Endothelial cell of umbilical vein (primary cell): Measurements from ENCODE around the gene RNU2-63P. TPM values are rescaled to one million over a fixed set of nuclear protein-coding genes. Genes with fewer than 3 reads are reported as not detected.

ENCODE experiments used
- BruUV-seq: library from RNA; stranded (reverse); fragments of 400-500 nt; replicated peaks from 2 replicates; lab custom pipeline; 2021; lab: Mats Ljungman, UMichigan
- CTCF ChIA-PET: fragments of 300-600, 350-600 bp; sonication (Branson Sonifier 250); formaldehyde crosslinking; loops from one replicate; lab custom pipeline; 2021; ENCODE audit warnings: antibody characterized with exemption, inconsistent platforms; lab: Charles Lee
- POLR2A ChIA-PET: fragments of 300-600, 350-600 bp; sonication (Branson Sonifier 250); formaldehyde crosslinking; loops from one replicate; lab custom pipeline; 2021; ENCODE audit warnings: antibody characterized with exemption, inconsistent platforms; lab: Charles Lee
- DNase-seq: peaks from one replicate; pipeline ENCODE4 v3.0.0-alpha.2; 2011; ENCODE audit warnings: low read depth, low spot score
- FAIRE-seq: peaks from 2 replicates; lab custom pipeline; 2011; peaks lifted over from hg19 to GRCh38; lab: Jason Lieb, UNC
- H2AFZ ChIP-seq: 2 replicates; pipeline ENCODE4 v1.6.0; 2012; ENCODE audit warnings: low read depth, low read length, control low read depth, inconsistent platforms
- H3K27ac ChIP-seq: 2 replicates; pipeline ENCODE4 v1.5.1; 2011; ENCODE audit warnings: low read depth, mild to moderate bottlenecking, control low read depth, low read length, moderate library complexity; ENCODE audit not compliant: insufficient read depth
- H3K27me3 ChIP-seq, 2 experiments: 2 replicates each; pipeline versions ENCODE4 v1.6.0 to v1.6.1; 2011; ENCODE audit warnings: low read length in 2 of 2, mixed read lengths in 1 of 2; ENCODE audit not compliant: control insufficient read depth in 2 of 2, insufficient read depth in 2 of 2
- H3K36me3 ChIP-seq, 2 experiments: 2 replicates in 1 of 2; 3 replicates in 1 of 2; pipeline ENCODE4 v1.5.1; 2011; ENCODE audit warnings: low read length in 2 of 2, mild to moderate bottlenecking in 1 of 2, moderate library complexity in 1 of 2; ENCODE audit not compliant: control insufficient read depth in 2 of 2, insufficient read depth in 2 of 2; ENCODE audit errors: extremely low read depth in 1 of 2
- H3K4me1 ChIP-seq: 3 replicates; pipeline ENCODE4 v1.5.1; 2011; ENCODE audit warnings: mild to moderate bottlenecking, low read length; ENCODE audit not compliant: control insufficient read depth, insufficient read depth; ENCODE audit errors: extremely low read depth
- H3K4me2 ChIP-seq: 2 replicates; pipeline ENCODE4 v1.6.1; 2011; ENCODE audit warnings: low read length, control low read depth, mixed read lengths; ENCODE audit not compliant: insufficient read depth
- H3K4me3 ChIP-seq, 3 experiments: fragments of 200-600 bp in 1 of 3; sonication (generic), shearing (Covaris generic) in 1 of 3; replicated peaks in 1 of 3; 2 replicates each; pipeline ENCODE4 v1.5.1; 2011 to 2016; ENCODE audit warnings: control low read depth in 3 of 3, low read length in 3 of 3, mild to moderate bottlenecking in 2 of 3, inconsistent platforms in 1 of 3, low read depth in 1 of 3, moderate library complexity in 1 of 3; ENCODE audit not compliant: insufficient read depth in 1 of 3
- H3K79me2 ChIP-seq: 2 replicates; pipeline ENCODE4 v1.6.0; 2012; ENCODE audit warnings: low read length, inconsistent platforms; ENCODE audit not compliant: control insufficient read depth, insufficient read depth
- H3K9ac ChIP-seq: replicated peaks from 2 replicates; pipeline ENCODE3; 2011; ENCODE audit warnings: low read length, control low read depth; ENCODE audit not compliant: insufficient read depth; ENCODE audit errors: extremely low read depth
- H3K9me1 ChIP-seq: replicated peaks from 3 replicates; pipeline ENCODE4 v1.6.0; 2011; ENCODE audit warnings: mild to moderate bottlenecking, low read length; ENCODE audit not compliant: control insufficient read depth, insufficient read depth; ENCODE audit errors: extremely low read depth
- H3K9me3 ChIP-seq: replicated peaks from 2 replicates; pipeline ENCODE4 v1.5.1; 2012; ENCODE audit warnings: low read length, inconsistent platforms; ENCODE audit not compliant: control insufficient read depth, insufficient read depth
- H4K20me1 ChIP-seq: replicated peaks from 2 replicates; pipeline ENCODE3; 2011; ENCODE audit warnings: mild to moderate bottlenecking, low read length; ENCODE audit not compliant: control insufficient read depth, insufficient read depth; ENCODE audit errors: extremely low read depth
- EZH2 ChIP-seq: IDR thresholded peaks from 2 replicates; pipeline ENCODE4 v1.6.1; 2012; ENCODE audit warnings: borderline replicate concordance, low read depth, mild to moderate bottlenecking, moderate library complexity, low read length, inconsistent platforms; ENCODE audit not compliant: severe bottlenecking
- FOS ChIP-seq: IDR thresholded peaks from 2 replicates; pipeline ENCODE4 v1.6.1; 2011; ENCODE audit warnings: mild to moderate bottlenecking, low read length, moderate library complexity, borderline replicate concordance; ENCODE audit not compliant: insufficient read depth
- GATA2 ChIP-seq: IDR thresholded peaks from 2 replicates; pipeline ENCODE4 v1.7.0; 2011; ENCODE audit warnings: low read depth, mild to moderate bottlenecking, moderate library complexity, mixed read lengths, low read length; ENCODE audit not compliant: insufficient read length, insufficient read depth
- JUN ChIP-seq: IDR thresholded peaks from 2 replicates; pipeline ENCODE4 v1.6.1; 2011; ENCODE audit warnings: borderline replicate concordance, low read depth; ENCODE audit not compliant: insufficient read length, insufficient read depth
- MAX ChIP-seq: IDR thresholded peaks from 2 replicates; pipeline ENCODE4 v1.6.1; 2011; ENCODE audit not compliant: insufficient read depth, insufficient read length
- MYC ChIP-seq: IDR thresholded peaks from one replicate; pipeline ENCODE4 v1.6.1; 2011; ENCODE audit warnings: mild to moderate bottlenecking, low read depth, low read length
- POLR2A ChIP-seq: IDR thresholded peaks from 2 replicates; pipeline ENCODE4 v1.6.1; 2012; ENCODE audit warnings: low read depth, mild to moderate bottlenecking, control low read depth, low read length
- POLR2AphosphoS5 ChIP-seq: IDR thresholded peaks from 2 replicates; pipeline ENCODE4 v1.6.1; 2012; ENCODE audit warnings: low read depth, mild to moderate bottlenecking, control low read depth, low read length, moderate library complexity; ENCODE audit not compliant: insufficient read depth
- dilution Hi-C: fragments of 300-500 bp; cut with MboI; formaldehyde crosslinking; loops from one replicate; pipeline ENCODE4 v1.15.0; 2019; ENCODE audit warnings: low sequenced_read_pairs; ENCODE audit not compliant: extremely low pct_ligation_motif_present
- intact Hi-C: fragments of 100-400 bp; cut with micrococcal nuclease; formaldehyde crosslinking; loops from one replicate; pipeline ENCODE4 v1.10.0; 2022
- polyA plus RNA-seq, 4 experiments: library from polyadenylated mRNA; depleted of rRNA in 3 of 4; stranded (reverse) in 3 of 4; unstranded in 1 of 4; fragments of >200 nt; gene quantifications; 2 replicates each; pipeline versions ENCODE4 v1.2.1 to v1.2.3, GENCODE V29; 2011 to 2012; ENCODE audit warnings: missing spikeins in 1 of 4
- total RNA-seq: library from RNA; stranded (reverse); gene quantifications from 2 replicates; pipeline ENCODE4 v1.2.3, GENCODE V29; 2021
- TF ChIP-seq, protein P1 (sequence below), 2 donors: IDR thresholded peaks; 1 replicate in 1 of 2; 2 replicates in 1 of 2; pipeline ENCODE4 v1.5.1; 2011; ENCODE audit warnings: low read length in 2 of 2, mild to moderate bottlenecking in 2 of 2, moderate library complexity in 2 of 2, control low read depth in 1 of 2, inconsistent platforms in 1 of 2, low read depth in 1 of 2; ENCODE audit not compliant: insufficient read depth in 1 of 2; ENCODE audit errors: extremely low read depth in 1 of 2

Gene RNU2-63P
- total and polyA plus RNA-seq, 2 donors (not counting 3 experiments of a cell fraction or from before 2014, with no cell fraction given), result not detected

- FAIRE-seq, result peak; percentile 24
- BruUV-seq, result TSS peak; percentile 23
- TF ChIP-seq FOS (no peak), EZH2 (no peak), POLR2AphosphoS5 (no peak), JUN (no peak), MAX (no peak), POLR2A (no peak), GATA2 (no peak), MYC (no peak)
- TF ChIP-seq, protein P1, sequence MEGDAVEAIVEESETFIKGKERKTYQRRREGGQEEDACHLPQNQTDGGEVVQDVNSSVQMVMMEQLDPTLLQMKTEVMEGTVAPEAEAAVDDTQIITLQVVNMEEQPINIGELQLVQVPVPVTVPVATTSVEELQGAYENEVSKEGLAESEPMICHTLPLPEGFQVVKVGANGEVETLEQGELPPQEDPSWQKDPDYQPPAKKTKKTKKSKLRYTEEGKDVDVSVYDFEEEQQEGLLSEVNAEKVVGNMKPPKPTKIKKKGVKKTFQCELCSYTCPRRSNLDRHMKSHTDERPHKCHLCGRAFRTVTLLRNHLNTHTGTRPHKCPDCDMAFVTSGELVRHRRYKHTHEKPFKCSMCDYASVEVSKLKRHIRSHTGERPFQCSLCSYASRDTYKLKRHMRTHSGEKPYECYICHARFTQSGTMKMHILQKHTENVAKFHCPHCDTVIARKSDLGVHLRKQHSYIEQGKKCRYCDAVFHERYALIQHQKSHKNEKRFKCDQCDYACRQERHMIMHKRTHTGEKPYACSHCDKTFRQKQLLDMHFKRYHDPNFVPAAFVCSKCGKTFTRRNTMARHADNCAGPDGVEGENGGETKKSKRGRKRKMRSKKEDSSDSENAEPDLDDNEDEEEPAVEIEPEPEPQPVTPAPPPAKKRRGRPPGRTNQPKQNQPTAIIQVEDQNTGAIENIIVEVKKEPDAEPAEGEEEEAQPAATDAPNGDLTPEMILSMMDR (IDR thresholded peaks at IDR 0.05; ENCODE audit: extremely low read depth in 1 of 2, insufficient read depth in 1 of 2, low read depth in 1 of 2, low read length in 2 of 2), result no peak
- Histone ChIP-seq H2AFZ (peak overlapping the region; percentile 82), H3K27me3 (no peaks in the 10 kb centered on the region), H3K9ac (peak overlapping the region; percentile 98), H3K4me2 (peak overlapping the region; percentile 99), H3K9me1 (no peaks in the 10 kb centered on the region), H4K20me1 (no peaks in the 10 kb centered on the region), H3K4me3 (peak overlapping the region; percentile 51 to 89 (median 69)), H3K36me3 (no peaks in the 10 kb centered on the region), H3K4me1 (peaks cover 22% of the 10 kb centered on the region), H3K27ac (peak overlapping the region; percentile 91), H3K79me2 (peaks cover 30% of the 10 kb centered on the region), H3K9me3 (no peaks in the 10 kb centered on the region)
- DNase-seq, result no peak
- dilution Hi-C loops, result no loop called here
- intact Hi-C loops, result no loop called here
- POLR2A ChIA-PET, result no interaction called here
- CTCF ChIA-PET, result interaction anchor here (1.0 to 1.1 kb wide), 2 partner anchors 13 to 106 kb away, joined by 4 to 5 read pairs; no protein-coding TSS in a partner anchor
Measured at GRCh38 chr2:88053934-88054781, 37.8 kb upstream of the RNU2-63P start.
